Measurements from ENCODE around the gene CHCHD10. TPM values are rescaled to one million over a fixed set of nuclear protein-coding genes. Genes with fewer than 3 reads are reported as not detected.
"Not testable (repeated sequence)": the region's sequence is repeated elsewhere in the genome, so short reads cannot be mapped to it uniquely, and the experiment has no call there.

Gene CHCHD10
- total RNA-seq, 2 donors from 2014 or later: 420 to 719 TPM

- Histone ChIP-seq H3K4me1 (no peaks in the 10 kb centered on the region), H3K9ac (ENCODE audit: low read depth in 2 of 2, low read length in 2 of 2) (no peak overlapping the region), H3K27ac (no peak overlapping the region), H3K9me3 (no peaks in the 10 kb centered on the region), H3K36me3 (no peaks in the 10 kb centered on the region), H3K27me3 (no peaks in the 10 kb centered on the region), H3K4me3 (no peak overlapping the region)
- TF ChIP-seq CTCF (IDR thresholded peaks at IDR 0.05): no peak
- no peak for DNase-seq
- intact Hi-C loops (cut with DNase I): no loop called here
Measured at GRCh38 chr22:23744001-23744400, 23.8 kb downstream of the CHCHD10 start.

- no peak overlapping the region for H3K9ac ChIP-seq (ENCODE audit: low read depth in 2 of 2, low read length in 2 of 2)
- intact Hi-C loops (cut with DNase I): no loop called here
- no peak overlapping the region for H3K27ac ChIP-seq
- no peaks in the 10 kb centered on the region for H3K9me3 ChIP-seq
- H3K4me3 ChIP-seq: no peak overlapping the region
- DNase-seq: no peak
- TF ChIP-seq CTCF (IDR thresholded peaks at IDR 0.05): no peak
- no peaks in the 10 kb centered on the region for H3K4me1 ChIP-seq
- no peaks in the 10 kb centered on the region for H3K27me3 ChIP-seq
- H3K36me3 ChIP-seq: no peaks in the 10 kb centered on the region
Measured at GRCh38 chr22:23743303-23743705, 24.5 kb downstream of the CHCHD10 start.

- intact Hi-C loops (cut with DNase I): no loop called here
- no peaks in the 10 kb centered on the region for H3K27me3 ChIP-seq
- H3K4me3 ChIP-seq: no peak overlapping the region
- H3K4me1 ChIP-seq: no peaks in the 10 kb centered on the region
- TF ChIP-seq CTCF (IDR thresholded peaks at IDR 0.05): no peak
- H3K36me3 ChIP-seq: no peaks in the 10 kb centered on the region
- H3K9me3 ChIP-seq: no peaks in the 10 kb centered on the region
- DNase-seq: no peak
- H3K9ac ChIP-seq (ENCODE audit: low read depth in 2 of 2, low read length in 2 of 2): no peak overlapping the region
- H3K27ac ChIP-seq: no peak overlapping the region
Measured at GRCh38 chr22:23742505-23743264, 25.1 kb downstream of the CHCHD10 start.

- no peak overlapping the region for H3K27ac ChIP-seq
- no peak overlapping the region for H3K9ac ChIP-seq (ENCODE audit: low read depth in 2 of 2, low read length in 2 of 2)
- TF ChIP-seq CTCF (IDR thresholded peaks at IDR 0.05): no peak
- intact Hi-C loops (cut with DNase I): no loop called here
- no peak overlapping the region for H3K4me3 ChIP-seq
- H3K36me3 ChIP-seq: no peaks in the 10 kb centered on the region
- DNase-seq: no peak
- H3K4me1 ChIP-seq: no peaks in the 10 kb centered on the region
- H3K27me3 ChIP-seq: no peaks in the 10 kb centered on the region
- H3K9me3 ChIP-seq: no peaks in the 10 kb centered on the region
Measured at GRCh38 chr22:23737696-23738095, 30.1 kb downstream of the CHCHD10 start.

GRCh38 chr22:23728108-23728507 lies 39.7 kb downstream of the CHCHD10 start:
- H3K27ac ChIP-seq; H3K9me3 ChIP-seq; intact Hi-C loops (cut with DNase I); DNase-seq; H3K36me3 ChIP-seq; H3K27me3 ChIP-seq; H3K4me3 ChIP-seq; H3K9ac ChIP-seq (ENCODE audit: low read depth in 2 of 2, low read length in 2 of 2); H3K4me1 ChIP-seq: not testable (repeated sequence)

- no peaks in the 10 kb centered on the region for H3K27me3 ChIP-seq
- no peak for DNase-seq
- TF ChIP-seq CTCF (IDR thresholded peaks at IDR 0.05): no peak
- no peak overlapping the region for H3K4me3 ChIP-seq
- H3K9ac ChIP-seq (ENCODE audit: low read depth in 2 of 2, low read length in 2 of 2): no peak overlapping the region
- H3K27ac ChIP-seq: no peak overlapping the region
- intact Hi-C loops (cut with DNase I): no loop called here
- H3K9me3 ChIP-seq: no peaks in the 10 kb centered on the region
- no peaks in the 10 kb centered on the region for H3K4me1 ChIP-seq
- no peaks in the 10 kb centered on the region for H3K36me3 ChIP-seq
Measured at GRCh38 chr22:23722724-23723123, 45.0 kb downstream of the CHCHD10 start.
